NCI-H2107 treated with DMSO at 0.1 percent for 48 hours (cell line): Measurements from ENCODE around the gene G6PC2.

ENCODE experiments used
- DNase-seq: peaks from one replicate; lab custom pipeline; 2025; ENCODE audit not compliant: unreplicated experiment; lab: John Stamatoyannopoulos, UW

G6PC2 gene

DNA sequence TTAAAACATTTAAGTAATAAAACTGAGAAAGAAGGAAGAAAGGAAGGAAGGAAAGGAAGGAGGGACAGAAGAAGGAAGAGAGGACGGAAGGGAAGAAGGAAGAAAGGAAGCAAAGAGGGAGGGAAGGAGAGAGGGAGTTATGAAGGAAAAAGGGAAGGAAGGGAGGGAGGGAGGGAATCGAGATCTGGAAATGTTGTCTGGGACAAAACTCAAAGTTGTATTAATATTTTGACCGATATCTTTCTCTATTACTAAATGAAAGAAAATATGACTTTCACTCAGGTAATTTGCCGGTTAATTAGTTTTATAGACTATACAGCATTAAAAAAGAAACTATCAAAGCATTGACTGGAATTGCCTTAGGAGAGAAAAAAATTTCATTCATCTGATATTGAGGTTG lies 44.4 kb downstream of the G6PC2 start:
- DNase-seq = no peak

DNA sequence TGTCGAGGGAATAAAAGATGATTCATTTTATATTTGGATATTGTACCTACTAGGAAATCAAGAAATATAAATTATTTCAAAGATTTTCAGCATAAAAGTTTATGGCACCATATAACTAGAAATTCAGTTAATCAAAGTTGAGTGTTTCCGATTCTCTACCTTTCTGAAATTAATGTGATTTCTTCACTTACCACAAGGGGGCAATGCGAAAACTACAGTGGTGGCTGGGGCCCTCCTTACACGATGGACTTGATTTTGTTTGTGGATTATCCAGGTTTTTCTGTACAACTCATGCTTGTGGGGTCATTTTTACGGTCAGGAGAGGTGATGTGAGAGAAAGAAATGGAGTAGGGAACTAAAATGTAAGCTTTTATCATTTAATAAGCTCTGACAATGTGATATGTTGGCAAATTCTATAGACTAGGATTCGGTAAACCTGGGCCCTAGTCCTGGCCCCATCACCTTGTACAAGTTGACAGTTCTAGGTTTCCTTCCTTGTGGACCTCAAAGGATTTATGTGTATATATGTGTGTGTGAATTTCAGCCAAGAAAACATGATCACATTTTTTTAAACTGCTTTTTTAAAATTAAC lies 47.6 kb downstream of the G6PC2 start:
- no peak for DNase-seq

DNA sequence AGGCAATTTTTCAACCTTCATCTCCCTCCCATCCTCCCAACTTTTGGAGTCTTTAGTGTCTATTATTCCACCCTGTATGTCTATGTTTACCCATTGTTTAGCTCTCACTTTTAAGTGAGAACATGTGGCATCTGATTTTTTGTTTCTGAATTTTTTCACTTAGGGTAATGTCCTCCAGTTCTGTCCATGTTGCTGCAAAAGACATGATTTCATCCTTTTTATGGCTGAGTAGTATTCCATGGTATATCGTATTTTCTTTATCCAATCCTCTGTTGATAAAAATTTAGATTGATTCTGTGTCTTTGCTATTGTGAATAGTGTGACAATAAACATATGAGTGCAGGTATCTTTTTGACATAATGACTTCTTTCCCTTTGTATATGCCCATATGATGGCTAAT lies 48.2 kb downstream of the G6PC2 start:
- DNase-seq = no peak

DNA sequence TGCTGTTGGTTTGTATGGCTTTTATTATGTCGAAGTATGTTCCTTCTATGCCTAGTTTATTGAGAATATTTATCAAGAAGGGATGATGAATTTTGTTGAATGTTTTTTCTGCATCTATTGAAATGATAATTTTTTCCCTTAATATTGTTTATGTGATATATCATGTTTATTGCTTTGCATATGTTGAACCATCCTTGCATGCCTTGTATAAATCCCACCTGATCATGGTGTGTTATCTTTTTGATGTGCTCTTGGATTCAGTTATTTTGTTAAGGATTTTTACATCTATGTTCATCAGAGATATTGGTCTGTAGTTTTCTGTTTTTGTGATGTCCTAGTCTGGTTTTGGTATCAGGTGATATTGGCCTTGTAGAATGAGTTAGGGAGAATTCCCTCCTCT lies 50.8 kb downstream of the G6PC2 start:
- DNase-seq = no peak

DNA sequence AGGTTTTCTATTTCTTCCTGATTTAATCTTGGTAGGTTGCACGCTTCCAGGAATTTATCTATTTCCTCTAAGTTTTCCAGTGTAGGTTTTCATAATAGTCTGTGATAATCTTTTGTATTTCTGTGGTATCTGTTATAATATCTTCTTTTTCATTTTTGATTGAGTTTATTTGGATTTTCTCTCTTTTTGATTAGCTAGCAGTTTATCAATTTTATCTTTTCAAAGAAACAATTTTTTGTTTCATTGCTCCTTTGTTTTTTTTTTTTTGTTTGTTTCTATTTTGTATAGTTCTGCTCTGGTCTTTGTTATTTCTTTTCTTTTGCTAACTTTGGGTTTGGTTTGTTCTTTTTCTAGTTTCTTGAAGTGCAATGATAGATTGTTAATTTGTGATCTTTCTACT lies 51.3 kb downstream of the G6PC2 start:
- no peak for DNase-seq

DNA sequence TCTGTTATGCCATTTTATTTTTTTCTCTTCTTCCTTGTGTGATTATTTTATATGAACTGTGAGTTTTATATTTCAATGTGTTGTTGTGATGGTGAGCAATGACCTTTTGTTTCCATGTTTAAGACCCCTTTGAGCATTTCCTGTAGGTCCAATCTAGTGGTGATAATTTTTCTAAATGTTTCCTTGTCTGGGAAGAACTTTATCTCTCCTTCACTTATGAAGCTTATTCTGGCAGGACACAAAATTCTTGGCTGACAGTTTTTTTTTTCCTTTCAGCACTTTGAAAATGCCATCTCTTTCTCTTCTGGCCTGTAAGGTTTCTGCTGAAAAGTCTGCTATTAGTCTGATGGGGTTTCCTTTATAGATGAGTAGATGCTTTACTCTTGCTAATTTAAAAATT lies 53.2 kb downstream of the G6PC2 start:
- no peak for DNase-seq

DNA sequence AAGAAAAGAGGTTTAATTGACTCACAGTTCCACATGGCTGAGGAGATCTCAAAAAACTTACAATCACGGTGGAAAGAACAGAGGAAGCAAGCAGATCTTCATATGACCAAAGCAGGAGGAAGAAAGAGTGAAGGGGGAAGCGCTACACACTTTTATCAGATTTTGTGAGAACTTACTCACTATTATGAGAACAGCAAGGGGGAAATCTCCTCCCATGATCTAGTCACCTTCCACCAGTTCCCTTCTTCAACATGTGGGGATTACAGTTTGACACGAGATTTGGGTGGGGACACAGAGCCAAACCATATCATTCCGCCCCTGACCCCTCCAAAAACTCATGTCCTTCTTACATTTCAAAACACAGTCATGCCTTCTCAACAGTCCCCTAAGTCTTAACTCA lies 54.2 kb downstream of the G6PC2 start:
- no peak for DNase-seq

DNA sequence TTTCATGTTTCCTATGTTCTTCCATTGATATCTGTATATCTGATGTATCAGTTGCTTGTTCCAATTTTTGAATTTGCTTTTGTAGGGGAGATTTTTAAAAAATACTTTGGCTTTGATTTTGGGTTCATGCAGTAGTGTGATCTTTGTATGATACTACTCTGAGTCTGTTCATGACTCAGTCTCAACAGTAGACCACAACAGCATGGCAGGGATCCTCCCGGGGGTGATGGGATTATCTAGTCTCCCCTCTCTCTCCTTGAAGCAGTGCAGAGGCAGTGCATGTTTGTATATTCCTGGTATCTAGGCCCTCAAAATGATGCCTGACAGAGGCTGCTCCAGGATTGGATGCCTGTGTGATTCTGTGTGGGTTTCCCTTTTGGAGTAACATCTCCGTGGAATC lies 55.3 kb downstream of the G6PC2 start:
- no peak for DNase-seq
